A549 treated with Mapracorat at 1 μM for 4 hours (cell line): Measurements from ENCODE around the gene ITGA11. TPM values are rescaled to one million over a fixed set of nuclear protein-coding genes. Genes with fewer than 3 reads are reported as not detected.

ENCODE experiments used
- total RNA-seq: library from RNA; stranded (reverse); fragments of 200-300 nt; extraction: Qiagen RNA extraction; gene quantifications from 5 replicates; pipeline ENCODE4 v1.2.3, GENCODE V29; 2022

The ITGA11 gene, protein sequence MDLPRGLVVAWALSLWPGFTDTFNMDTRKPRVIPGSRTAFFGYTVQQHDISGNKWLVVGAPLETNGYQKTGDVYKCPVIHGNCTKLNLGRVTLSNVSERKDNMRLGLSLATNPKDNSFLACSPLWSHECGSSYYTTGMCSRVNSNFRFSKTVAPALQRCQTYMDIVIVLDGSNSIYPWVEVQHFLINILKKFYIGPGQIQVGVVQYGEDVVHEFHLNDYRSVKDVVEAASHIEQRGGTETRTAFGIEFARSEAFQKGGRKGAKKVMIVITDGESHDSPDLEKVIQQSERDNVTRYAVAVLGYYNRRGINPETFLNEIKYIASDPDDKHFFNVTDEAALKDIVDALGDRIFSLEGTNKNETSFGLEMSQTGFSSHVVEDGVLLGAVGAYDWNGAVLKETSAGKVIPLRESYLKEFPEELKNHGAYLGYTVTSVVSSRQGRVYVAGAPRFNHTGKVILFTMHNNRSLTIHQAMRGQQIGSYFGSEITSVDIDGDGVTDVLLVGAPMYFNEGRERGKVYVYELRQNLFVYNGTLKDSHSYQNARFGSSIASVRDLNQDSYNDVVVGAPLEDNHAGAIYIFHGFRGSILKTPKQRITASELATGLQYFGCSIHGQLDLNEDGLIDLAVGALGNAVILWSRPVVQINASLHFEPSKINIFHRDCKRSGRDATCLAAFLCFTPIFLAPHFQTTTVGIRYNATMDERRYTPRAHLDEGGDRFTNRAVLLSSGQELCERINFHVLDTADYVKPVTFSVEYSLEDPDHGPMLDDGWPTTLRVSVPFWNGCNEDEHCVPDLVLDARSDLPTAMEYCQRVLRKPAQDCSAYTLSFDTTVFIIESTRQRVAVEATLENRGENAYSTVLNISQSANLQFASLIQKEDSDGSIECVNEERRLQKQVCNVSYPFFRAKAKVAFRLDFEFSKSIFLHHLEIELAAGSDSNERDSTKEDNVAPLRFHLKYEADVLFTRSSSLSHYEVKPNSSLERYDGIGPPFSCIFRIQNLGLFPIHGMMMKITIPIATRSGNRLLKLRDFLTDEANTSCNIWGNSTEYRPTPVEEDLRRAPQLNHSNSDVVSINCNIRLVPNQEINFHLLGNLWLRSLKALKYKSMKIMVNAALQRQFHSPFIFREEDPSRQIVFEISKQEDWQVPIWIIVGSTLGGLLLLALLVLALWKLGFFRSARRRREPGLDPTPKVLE
- total RNA-seq = 2.4 to 7.0 TPM (median 5.0 TPM) in 5 replicates

DNA sequence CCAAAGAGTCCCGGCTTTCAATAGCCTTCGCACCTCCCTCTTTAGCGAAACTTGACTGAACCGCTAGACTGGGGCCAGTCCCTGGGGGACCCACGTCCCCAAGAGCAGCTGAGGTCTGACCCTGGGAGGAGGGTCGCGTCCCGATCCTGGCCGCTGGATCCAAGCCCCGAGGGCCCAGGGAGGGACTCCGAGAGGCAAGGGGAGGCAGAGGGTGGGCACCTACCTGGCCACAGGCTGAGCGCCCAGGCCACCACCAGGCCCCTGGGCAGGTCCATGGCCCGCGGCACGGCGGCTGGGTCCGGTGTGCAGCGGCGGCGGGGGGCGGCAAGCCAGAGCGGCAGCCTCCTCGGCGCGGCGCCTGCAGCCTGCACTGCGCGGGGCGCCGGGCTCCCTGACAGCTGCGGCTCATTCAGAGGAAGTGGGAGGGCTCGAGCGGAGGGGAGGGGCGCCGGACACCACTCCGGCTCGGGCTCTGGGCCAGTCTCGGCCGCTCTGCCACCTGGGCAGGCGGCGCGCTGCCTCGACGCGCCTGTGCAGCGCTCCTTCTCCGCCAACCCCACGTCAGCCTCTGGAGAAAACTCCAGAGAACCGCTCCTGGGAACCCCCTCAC lies at the start of gene ITGA11:
TSS of gene ITGA11 (minus strand) at position 372 of the 610 bp plus-strand sequence. CDS start at position 275, 97 bp downstream.

DNA sequence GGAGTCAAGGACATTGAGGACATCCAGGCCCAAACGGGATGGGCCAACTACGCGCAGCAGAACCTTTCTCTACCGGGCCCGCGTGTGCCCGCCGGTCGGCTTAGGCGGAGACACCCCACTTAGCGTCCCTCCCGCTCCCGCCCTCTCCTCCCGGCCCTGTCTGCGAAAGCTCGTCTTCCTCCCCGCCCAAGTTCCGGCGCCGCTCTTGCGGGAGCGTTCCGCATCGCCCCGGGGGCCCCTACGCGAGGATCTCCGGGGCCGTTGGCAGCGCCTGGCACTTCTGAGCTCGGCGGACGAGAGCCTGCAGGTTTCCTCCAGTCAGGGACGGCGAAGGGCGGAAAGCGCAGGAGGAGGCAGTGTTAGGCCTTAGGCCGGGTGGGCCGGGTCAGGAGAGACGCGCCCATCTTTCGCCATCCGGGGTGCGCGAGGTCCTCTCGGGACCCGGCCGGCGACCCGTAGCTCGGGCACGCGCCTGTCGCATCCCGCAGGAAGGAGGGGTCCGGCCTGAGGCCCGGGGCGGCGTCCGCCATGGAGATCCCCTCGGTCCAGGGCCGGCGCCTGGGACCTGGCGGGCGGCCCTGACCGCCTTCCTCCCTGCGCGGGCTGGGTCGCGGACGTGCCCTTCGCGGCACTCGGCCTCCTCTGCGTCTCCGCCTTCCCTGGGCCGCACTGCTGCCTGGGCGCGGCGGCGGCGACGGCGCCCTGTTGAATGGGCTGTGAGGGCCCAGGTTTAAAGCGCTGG lies 154.2 kb downstream of the ITGA11 start, which contains the start of gene FEM1B:
TSS of gene FEM1B (plus strand) at position 143 of the 742 bp plus-strand sequence. CDS start 673 bp downstream, outside the sequence.

Other genes with a start within 250 kb of the ITGA11 start
- 6.2 to 11.1 TPM (median 9.0 TPM) in 5 replicates for gene CALML4, start 226.8 kb downstream of the ITGA11 start, total RNA-seq
- gene CLN6, start 202.4 kb downstream of the ITGA11 start, total RNA-seq = 60.4 to 85.4 TPM (median 82.2 TPM) in 5 replicates
- gene FEM1B, start 154.4 kb downstream of the ITGA11 start, total RNA-seq = 18.1 to 29.7 TPM (median 21.6 TPM) in 5 replicates
- 3.0 to 4.1 TPM (median 3.2 TPM) in 5 replicates for gene CORO2B, start 146.8 kb upstream of the ITGA11 start, total RNA-seq